Aorta (tissue), 5 donors: Measurements from ENCODE around the gene KCTD8. TPM values are rescaled to one million over a fixed set of nuclear protein-coding genes. Genes with fewer than 3 reads are reported as not detected.

ENCODE experiments used
- ATAC-seq: fragments of 200-7000 bp; cut with Tn5 transposase; one replicate; pipeline ENCODE4 v1.9.1; 2022; ENCODE audit warnings: moderate library complexity; ENCODE audit not compliant: low FRiP score
- DNase-seq, 2 donors: peaks; one replicate each; pipeline ENCODE4 v3.0.0-alpha.2; 2020
- H3K27ac ChIP-seq, 2 donors: one replicate each; pipeline ENCODE4 v1.5.1; 2013; ENCODE audit warnings: low read length in 2 of 2, mild to moderate bottlenecking in 2 of 2, moderate library complexity in 2 of 2, control low read depth in 1 of 2, inconsistent platforms in 1 of 2, low read depth in 1 of 2
- H3K27me3 ChIP-seq, 2 donors: one replicate each; pipeline ENCODE4 v1.6.1; 2013; ENCODE audit warnings: control low read depth in 1 of 2, low read length in 1 of 2, mild to moderate bottlenecking in 1 of 2, moderate library complexity in 1 of 2; ENCODE audit not compliant: insufficient read depth in 2 of 2, control insufficient read depth in 1 of 2
- H3K36me3 ChIP-seq, 2 donors: one replicate each; pipeline ENCODE4 v1.6.1; 2013; ENCODE audit warnings: control low read depth in 1 of 2, low read length in 1 of 2, mild to moderate bottlenecking in 1 of 2; ENCODE audit not compliant: insufficient read depth in 2 of 2, control insufficient read depth in 1 of 2
- H3K4me1 ChIP-seq, 2 donors: one replicate each; pipeline ENCODE4 v1.6.1; 2013; ENCODE audit warnings: low read length in 2 of 2, control low read depth in 1 of 2, mild to moderate bottlenecking in 1 of 2, moderate library complexity in 1 of 2; ENCODE audit not compliant: insufficient read depth in 2 of 2, control insufficient read depth in 1 of 2
- H3K4me3 ChIP-seq, 2 donors: one replicate each; pipeline ENCODE4 v1.5.1; 2013; ENCODE audit warnings: low read length in 2 of 2, control low read depth in 1 of 2, mild to moderate bottlenecking in 1 of 2
- H3K9me3 ChIP-seq: one replicate; pipeline ENCODE4 v1.6.1; 2013; ENCODE audit warnings: mild to moderate bottlenecking, low read length; ENCODE audit not compliant: control insufficient read depth
- WGBS, 2 donors: extraction: QIAGEN DNeasy Blood & Tissue Kit; methylation state at CpG; one replicate each; pipeline ENCODE4 v1.1.7; 2013; 5-methylcytosine and 5-hydroxymethylcytosine counted together
- intact Hi-C, 2 donors: fragments of 100-400 bp; cut with DNase I; formaldehyde crosslinking; loops; one replicate each; pipeline versions ENCODE4 v1.14.2 to v1.15.0; 2022
- polyA plus RNA-seq, 2 donors: library from polyadenylated mRNA; stranded (reverse); fragments of 200-250 nt; gene quantifications; one replicate each; pipeline ENCODE4 v1.2.3, GENCODE V29; 2013
- total RNA-seq, 2 donors: library from RNA; stranded (reverse); fragmentation: NEBNext Ultra II Directional; extraction: Animal tissue kit (Norgen Biotek cat#: 25700); gene quantifications; one replicate each; pipeline ENCODE4 v1.2.1, GENCODE V29; 2021
- donor health status: healthy with polysubstance abuse.
- donor health status: Bipolar disorder and iron deficiency.
- donor health status: DM: no; HTN: no; CAD: no.
- donor health status: DM: no; HTN: no; CAD: no.
- donor health status: DM: yes; HTN: yes; CAD: no.

KCTD8 gene
- total and polyA plus RNA-seq, 4 donors = 0.15 to 4.8 (median 0.75) TPM; not detected in 1

- intact Hi-C loops = no loop called here
- 63 to 67% methylated on average over 1 of the region's 1 CpG for WGBS, 2 donors
- ATAC-seq = no peak
Measured at GRCh38 chr4:44279469-44279868, 169.1 kb downstream of the KCTD8 start.

GRCh38 chr4:44279066-44279465 lies 169.5 kb downstream of the KCTD8 start:
- 90 to 93% methylated on average over 1 of the region's 1 CpG for WGBS, 2 donors
- H3K4me1 ChIP-seq = no peaks in the 10 kb centered on the region

More at GRCh38 chr4:44279469-44279868, 169.1 kb downstream of the KCTD8 start:
- H3K27ac ChIP-seq = no peak overlapping the region
- no peaks in the 10 kb centered on the region for H3K4me1 ChIP-seq
- H3K27me3 ChIP-seq = no peaks in the 10 kb centered on the region
- no peak overlapping the region for H3K4me3 ChIP-seq
- H3K36me3 ChIP-seq = no peaks in the 10 kb centered on the region
- DNase-seq = no peak
- H3K9me3 ChIP-seq = no peaks in the 10 kb centered on the region

GRCh38 chr4:44257461-44257860 lies 191.1 kb downstream of the KCTD8 start:
- 63 to 70% methylated on average over 2 of the region's 2 CpGs for WGBS, 2 donors

More at GRCh38 chr4:44279066-44279465, 169.5 kb downstream of the KCTD8 start:
- no peaks in the 10 kb centered on the region for H3K36me3 ChIP-seq
- no peak overlapping the region for H3K27ac ChIP-seq
- H3K4me3 ChIP-seq = no peak overlapping the region
- H3K9me3 ChIP-seq = no peaks in the 10 kb centered on the region
- no peaks in the 10 kb centered on the region for H3K27me3 ChIP-seq
- intact Hi-C loops = no loop called here
- DNase-seq = no peak
- no peak for ATAC-seq

GRCh38 chr4:44256414-44256813 lies 192.2 kb downstream of the KCTD8 start:
- Histone ChIP-seq H3K9me3 (no peaks in the 10 kb centered on the region), H3K36me3 (no peaks in the 10 kb centered on the region), H3K4me1 (no peaks in the 10 kb centered on the region), H3K4me3 (no peak overlapping the region), H3K27ac (no peak overlapping the region), H3K27me3 (no peaks in the 10 kb centered on the region)
- ATAC-seq = no peak
- DNase-seq = no peak
- 73 to 75% methylated on average over 2 of the region's 2 CpGs for WGBS, 2 donors
- intact Hi-C loops = no loop called here

More at GRCh38 chr4:44257461-44257860, 191.1 kb downstream of the KCTD8 start:
- H3K27me3 ChIP-seq = no peaks in the 10 kb centered on the region
- intact Hi-C loops = no loop called here
- no peaks in the 10 kb centered on the region for H3K36me3 ChIP-seq
- H3K4me1 ChIP-seq = no peaks in the 10 kb centered on the region
- H3K9me3 ChIP-seq = no peaks in the 10 kb centered on the region
- no peak overlapping the region for H3K4me3 ChIP-seq
- DNase-seq (no peak), ATAC-seq (no peak)
- H3K27ac ChIP-seq = no peak overlapping the region

GRCh38 chr4:44237643-44238042 lies 211.0 kb downstream of the KCTD8 start:
- no peak overlapping the region for H3K4me3 ChIP-seq
- H3K36me3 ChIP-seq = no peaks in the 10 kb centered on the region
- H3K4me1 ChIP-seq = no peaks in the 10 kb centered on the region
- no peak for ATAC-seq
- H3K27me3 ChIP-seq = no peaks in the 10 kb centered on the region
- H3K27ac ChIP-seq = no peak overlapping the region
- no peak for DNase-seq
- H3K9me3 ChIP-seq = no peaks in the 10 kb centered on the region
- intact Hi-C loops = no loop called here

- Histone ChIP-seq H3K36me3 (no peaks in the 10 kb centered on the region), H3K27me3 (no peaks in the 10 kb centered on the region), H3K9me3 (no peaks in the 10 kb centered on the region), H3K27ac (no peak overlapping the region), H3K4me1 (no peaks in the 10 kb centered on the region), H3K4me3 (no peak overlapping the region)
- intact Hi-C loops = no loop called here
- DNase-seq = no peak
- ATAC-seq = no peak
- WGBS, 2 donors = 92 to 93% methylated on average over 3 of the region's 3 CpGs
Measured at GRCh38 chr4:44235897-44236296, 212.7 kb downstream of the KCTD8 start.

GRCh38 chr4:44232262-44232661 lies 216.3 kb downstream of the KCTD8 start:
- 61 to 67% methylated on average over 1 of the region's 1 CpG for WGBS, 2 donors
- no peak for ATAC-seq

GRCh38 chr4:44231006-44231405 lies 217.6 kb downstream of the KCTD8 start:
- intact Hi-C loops = no loop called here
- H3K36me3 ChIP-seq = no peaks in the 10 kb centered on the region
- H3K9me3 ChIP-seq = no peaks in the 10 kb centered on the region
- no peaks in the 10 kb centered on the region for H3K27me3 ChIP-seq
- H3K27ac ChIP-seq = no peak overlapping the region
- ATAC-seq (no peak), DNase-seq (no peak)
- no peaks in the 10 kb centered on the region for H3K4me1 ChIP-seq
- no peak overlapping the region for H3K4me3 ChIP-seq
- 95 to 96% methylated on average over 2 of the region's 2 CpGs for WGBS, 2 donors

More at GRCh38 chr4:44232262-44232661, 216.3 kb downstream of the KCTD8 start:
- Histone ChIP-seq H3K4me3 (no peak overlapping the region), H3K9me3 (no peaks in the 10 kb centered on the region), H3K36me3 (no peaks in the 10 kb centered on the region), H3K27me3 (no peaks in the 10 kb centered on the region), H3K27ac (no peak overlapping the region), H3K4me1 (no peaks in the 10 kb centered on the region)
- intact Hi-C loops = no loop called here
- no peak for DNase-seq

GRCh38 chr4:44228326-44228725 lies 220.3 kb downstream of the KCTD8 start:
- DNase-seq (no peak), ATAC-seq (no peak)
- Histone ChIP-seq H3K4me1 (no peaks in the 10 kb centered on the region), H3K36me3 (no peaks in the 10 kb centered on the region), H3K4me3 (no peak overlapping the region), H3K27me3 (no peaks in the 10 kb centered on the region), H3K27ac (no peak overlapping the region), H3K9me3 (no peaks in the 10 kb centered on the region)
- intact Hi-C loops = no loop called here
- WGBS, 2 donors = 84 to 93% methylated on average over 1 of the region's 1 CpG
